ENCODE data around the gene EEF1A2.

EEF1A2 gene

GRCh38 chr20:63471981-63472831 lies 26.7 kb downstream of the EEF1A2 start, which contains the start of gene KCNQ2:
Gene KCNQ2 (minus strand): TSS chr20:63472655. CDS start chr20:63472463, 192 bp downstream.
- in situ Hi-C loops (cut with MboI; ENCODE audit: low sequenced_read_pairs), result no loop called here

GRCh38 chr20:63471717-63471980 lies 27.2 kb downstream of the EEF1A2 start:
- in situ Hi-C loops (cut with MboI; ENCODE audit: low sequenced_read_pairs), result no loop called here

- in situ Hi-C loops (cut with MboI; ENCODE audit: low sequenced_read_pairs), result no loop called here
Observed at GRCh38 chr20:63471002-63471716, 27.7 kb downstream of the EEF1A2 start.

- in situ Hi-C loops (cut with MboI; ENCODE audit: low sequenced_read_pairs), result no loop called here
Observed at GRCh38 chr20:63470410-63470809, 28.5 kb downstream of the EEF1A2 start.

- in situ Hi-C loops (cut with MboI; ENCODE audit: low sequenced_read_pairs), result no loop called here
Observed at GRCh38 chr20:63469713-63470101, 29.2 kb downstream of the EEF1A2 start.

GRCh38 chr20:63469019-63469712 lies 29.7 kb downstream of the EEF1A2 start:
- in situ Hi-C loops (cut with MboI; ENCODE audit: low sequenced_read_pairs), result no loop called here

- in situ Hi-C loops (cut with MboI; ENCODE audit: low sequenced_read_pairs), result no loop called here
Observed at GRCh38 chr20:63468421-63468820, 30.5 kb downstream of the EEF1A2 start.

GRCh38 chr20:63467294-63468083 lies 31.4 kb downstream of the EEF1A2 start:
- in situ Hi-C loops (cut with MboI; ENCODE audit: low sequenced_read_pairs), result no loop called here

GRCh38 chr20:63466861-63467260 lies 32.0 kb downstream of the EEF1A2 start:
- in situ Hi-C loops (cut with MboI; ENCODE audit: low sequenced_read_pairs), result no loop called here

GRCh38 chr20:63466250-63466825 lies 32.5 kb downstream of the EEF1A2 start:
- in situ Hi-C loops (cut with MboI; ENCODE audit: low sequenced_read_pairs), result no loop called here

- in situ Hi-C loops (cut with MboI; ENCODE audit: low sequenced_read_pairs), result no loop called here
Observed at GRCh38 chr20:63465380-63466249, 33.3 kb downstream of the EEF1A2 start.

GRCh38 chr20:63464289-63464635 lies 34.6 kb downstream of the EEF1A2 start:
- in situ Hi-C loops (cut with MboI; ENCODE audit: low sequenced_read_pairs), result no loop called here

GRCh38 chr20:63463400-63464288 lies 35.2 kb downstream of the EEF1A2 start:
- in situ Hi-C loops (cut with MboI; ENCODE audit: low sequenced_read_pairs), result no loop called here

GRCh38 chr20:63462244-63462643 lies 36.6 kb downstream of the EEF1A2 start:
- in situ Hi-C loops (cut with MboI; ENCODE audit: low sequenced_read_pairs), result no loop called here

- in situ Hi-C loops (cut with MboI; ENCODE audit: low sequenced_read_pairs), result no loop called here
Observed at GRCh38 chr20:63461104-63461763, 37.6 kb downstream of the EEF1A2 start.

- in situ Hi-C loops (cut with MboI; ENCODE audit: low sequenced_read_pairs), result no loop called here
Observed at GRCh38 chr20:63459070-63459380, 39.9 kb downstream of the EEF1A2 start.

GRCh38 chr20:63458170-63459069 lies 40.5 kb downstream of the EEF1A2 start:
- in situ Hi-C loops (cut with MboI; ENCODE audit: low sequenced_read_pairs), result no loop called here
